ENCODE data around the gene MAS1.

DNA sequence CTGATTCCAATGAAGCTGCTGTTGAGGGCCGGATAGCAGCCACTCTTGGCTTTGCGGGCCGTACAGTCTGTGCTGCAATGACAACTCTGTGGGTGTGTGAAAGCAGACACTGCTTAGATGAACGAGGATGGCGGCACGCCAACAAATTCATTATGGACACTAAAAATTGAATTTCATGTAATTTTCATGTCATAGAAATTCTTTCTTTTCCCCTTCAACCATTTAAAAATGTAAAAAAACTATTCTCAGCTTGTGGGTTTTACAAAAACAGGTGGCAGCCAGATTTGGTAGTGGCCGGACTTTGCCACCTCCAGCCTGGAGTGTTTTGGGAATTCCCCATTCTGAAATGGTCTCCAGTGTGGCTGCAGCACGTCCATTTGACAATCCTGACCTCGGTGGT is 26.0 kb downstream of the MAS1 start:
- TF ChIP-seq SOX6 (IDR thresholded peaks at IDR 0.05): no peak
- TF ChIP-seq, protein P1, sequence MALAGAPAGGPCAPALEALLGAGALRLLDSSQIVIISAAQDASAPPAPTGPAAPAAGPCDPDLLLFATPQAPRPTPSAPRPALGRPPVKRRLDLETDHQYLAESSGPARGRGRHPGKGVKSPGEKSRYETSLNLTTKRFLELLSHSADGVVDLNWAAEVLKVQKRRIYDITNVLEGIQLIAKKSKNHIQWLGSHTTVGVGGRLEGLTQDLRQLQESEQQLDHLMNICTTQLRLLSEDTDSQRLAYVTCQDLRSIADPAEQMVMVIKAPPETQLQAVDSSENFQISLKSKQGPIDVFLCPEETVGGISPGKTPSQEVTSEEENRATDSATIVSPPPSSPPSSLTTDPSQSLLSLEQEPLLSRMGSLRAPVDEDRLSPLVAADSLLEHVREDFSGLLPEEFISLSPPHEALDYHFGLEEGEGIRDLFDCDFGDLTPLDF (CRISPR knock-in tag; IDR thresholded peaks at IDR 0.05): no peak
- TF ChIP-seq, protein P2, sequence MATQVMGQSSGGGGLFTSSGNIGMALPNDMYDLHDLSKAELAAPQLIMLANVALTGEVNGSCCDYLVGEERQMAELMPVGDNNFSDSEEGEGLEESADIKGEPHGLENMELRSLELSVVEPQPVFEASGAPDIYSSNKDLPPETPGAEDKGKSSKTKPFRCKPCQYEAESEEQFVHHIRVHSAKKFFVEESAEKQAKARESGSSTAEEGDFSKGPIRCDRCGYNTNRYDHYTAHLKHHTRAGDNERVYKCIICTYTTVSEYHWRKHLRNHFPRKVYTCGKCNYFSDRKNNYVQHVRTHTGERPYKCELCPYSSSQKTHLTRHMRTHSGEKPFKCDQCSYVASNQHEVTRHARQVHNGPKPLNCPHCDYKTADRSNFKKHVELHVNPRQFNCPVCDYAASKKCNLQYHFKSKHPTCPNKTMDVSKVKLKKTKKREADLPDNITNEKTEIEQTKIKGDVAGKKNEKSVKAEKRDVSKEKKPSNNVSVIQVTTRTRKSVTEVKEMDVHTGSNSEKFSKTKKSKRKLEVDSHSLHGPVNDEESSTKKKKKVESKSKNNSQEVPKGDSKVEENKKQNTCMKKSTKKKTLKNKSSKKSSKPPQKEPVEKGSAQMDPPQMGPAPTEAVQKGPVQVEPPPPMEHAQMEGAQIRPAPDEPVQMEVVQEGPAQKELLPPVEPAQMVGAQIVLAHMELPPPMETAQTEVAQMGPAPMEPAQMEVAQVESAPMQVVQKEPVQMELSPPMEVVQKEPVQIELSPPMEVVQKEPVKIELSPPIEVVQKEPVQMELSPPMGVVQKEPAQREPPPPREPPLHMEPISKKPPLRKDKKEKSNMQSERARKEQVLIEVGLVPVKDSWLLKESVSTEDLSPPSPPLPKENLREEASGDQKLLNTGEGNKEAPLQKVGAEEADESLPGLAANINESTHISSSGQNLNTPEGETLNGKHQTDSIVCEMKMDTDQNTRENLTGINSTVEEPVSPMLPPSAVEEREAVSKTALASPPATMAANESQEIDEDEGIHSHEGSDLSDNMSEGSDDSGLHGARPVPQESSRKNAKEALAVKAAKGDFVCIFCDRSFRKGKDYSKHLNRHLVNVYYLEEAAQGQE (IDR thresholded peaks at IDR 0.05; ENCODE audit: borderline replicate concordance): no peak
- TF ChIP-seq, protein P2 (CRISPR knock-in tag; IDR thresholded peaks at IDR 0.05; ENCODE audit: low read depth): no peak
- TF ChIP-seq, protein P3, sequence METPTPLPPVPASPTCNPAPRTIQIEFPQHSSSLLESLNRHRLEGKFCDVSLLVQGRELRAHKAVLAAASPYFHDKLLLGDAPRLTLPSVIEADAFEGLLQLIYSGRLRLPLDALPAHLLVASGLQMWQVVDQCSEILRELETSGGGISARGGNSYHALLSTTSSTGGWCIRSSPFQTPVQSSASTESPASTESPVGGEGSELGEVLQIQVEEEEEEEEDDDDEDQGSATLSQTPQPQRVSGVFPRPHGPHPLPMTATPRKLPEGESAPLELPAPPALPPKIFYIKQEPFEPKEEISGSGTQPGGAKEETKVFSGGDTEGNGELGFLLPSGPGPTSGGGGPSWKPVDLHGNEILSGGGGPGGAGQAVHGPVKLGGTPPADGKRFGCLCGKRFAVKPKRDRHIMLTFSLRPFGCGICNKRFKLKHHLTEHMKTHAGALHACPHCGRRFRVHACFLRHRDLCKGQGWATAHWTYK (CRISPR knock-in tag; IDR thresholded peaks at IDR 0.05): no peak

All from K562 (cell line).